ENCODE data around the gene SH2D3C. TPM values are rescaled to one million over a fixed set of nuclear protein-coding genes. Genes with fewer than 3 reads are reported as not detected.

SH2D3C gene
- total and polyA plus RNA-seq, 2 of the 8 experiments (the other 6 are each of a cell fraction or from before 2014, with no cell fraction given), result 6.4 to 8.1 TPM

- TF ChIP-seq, protein P1, sequence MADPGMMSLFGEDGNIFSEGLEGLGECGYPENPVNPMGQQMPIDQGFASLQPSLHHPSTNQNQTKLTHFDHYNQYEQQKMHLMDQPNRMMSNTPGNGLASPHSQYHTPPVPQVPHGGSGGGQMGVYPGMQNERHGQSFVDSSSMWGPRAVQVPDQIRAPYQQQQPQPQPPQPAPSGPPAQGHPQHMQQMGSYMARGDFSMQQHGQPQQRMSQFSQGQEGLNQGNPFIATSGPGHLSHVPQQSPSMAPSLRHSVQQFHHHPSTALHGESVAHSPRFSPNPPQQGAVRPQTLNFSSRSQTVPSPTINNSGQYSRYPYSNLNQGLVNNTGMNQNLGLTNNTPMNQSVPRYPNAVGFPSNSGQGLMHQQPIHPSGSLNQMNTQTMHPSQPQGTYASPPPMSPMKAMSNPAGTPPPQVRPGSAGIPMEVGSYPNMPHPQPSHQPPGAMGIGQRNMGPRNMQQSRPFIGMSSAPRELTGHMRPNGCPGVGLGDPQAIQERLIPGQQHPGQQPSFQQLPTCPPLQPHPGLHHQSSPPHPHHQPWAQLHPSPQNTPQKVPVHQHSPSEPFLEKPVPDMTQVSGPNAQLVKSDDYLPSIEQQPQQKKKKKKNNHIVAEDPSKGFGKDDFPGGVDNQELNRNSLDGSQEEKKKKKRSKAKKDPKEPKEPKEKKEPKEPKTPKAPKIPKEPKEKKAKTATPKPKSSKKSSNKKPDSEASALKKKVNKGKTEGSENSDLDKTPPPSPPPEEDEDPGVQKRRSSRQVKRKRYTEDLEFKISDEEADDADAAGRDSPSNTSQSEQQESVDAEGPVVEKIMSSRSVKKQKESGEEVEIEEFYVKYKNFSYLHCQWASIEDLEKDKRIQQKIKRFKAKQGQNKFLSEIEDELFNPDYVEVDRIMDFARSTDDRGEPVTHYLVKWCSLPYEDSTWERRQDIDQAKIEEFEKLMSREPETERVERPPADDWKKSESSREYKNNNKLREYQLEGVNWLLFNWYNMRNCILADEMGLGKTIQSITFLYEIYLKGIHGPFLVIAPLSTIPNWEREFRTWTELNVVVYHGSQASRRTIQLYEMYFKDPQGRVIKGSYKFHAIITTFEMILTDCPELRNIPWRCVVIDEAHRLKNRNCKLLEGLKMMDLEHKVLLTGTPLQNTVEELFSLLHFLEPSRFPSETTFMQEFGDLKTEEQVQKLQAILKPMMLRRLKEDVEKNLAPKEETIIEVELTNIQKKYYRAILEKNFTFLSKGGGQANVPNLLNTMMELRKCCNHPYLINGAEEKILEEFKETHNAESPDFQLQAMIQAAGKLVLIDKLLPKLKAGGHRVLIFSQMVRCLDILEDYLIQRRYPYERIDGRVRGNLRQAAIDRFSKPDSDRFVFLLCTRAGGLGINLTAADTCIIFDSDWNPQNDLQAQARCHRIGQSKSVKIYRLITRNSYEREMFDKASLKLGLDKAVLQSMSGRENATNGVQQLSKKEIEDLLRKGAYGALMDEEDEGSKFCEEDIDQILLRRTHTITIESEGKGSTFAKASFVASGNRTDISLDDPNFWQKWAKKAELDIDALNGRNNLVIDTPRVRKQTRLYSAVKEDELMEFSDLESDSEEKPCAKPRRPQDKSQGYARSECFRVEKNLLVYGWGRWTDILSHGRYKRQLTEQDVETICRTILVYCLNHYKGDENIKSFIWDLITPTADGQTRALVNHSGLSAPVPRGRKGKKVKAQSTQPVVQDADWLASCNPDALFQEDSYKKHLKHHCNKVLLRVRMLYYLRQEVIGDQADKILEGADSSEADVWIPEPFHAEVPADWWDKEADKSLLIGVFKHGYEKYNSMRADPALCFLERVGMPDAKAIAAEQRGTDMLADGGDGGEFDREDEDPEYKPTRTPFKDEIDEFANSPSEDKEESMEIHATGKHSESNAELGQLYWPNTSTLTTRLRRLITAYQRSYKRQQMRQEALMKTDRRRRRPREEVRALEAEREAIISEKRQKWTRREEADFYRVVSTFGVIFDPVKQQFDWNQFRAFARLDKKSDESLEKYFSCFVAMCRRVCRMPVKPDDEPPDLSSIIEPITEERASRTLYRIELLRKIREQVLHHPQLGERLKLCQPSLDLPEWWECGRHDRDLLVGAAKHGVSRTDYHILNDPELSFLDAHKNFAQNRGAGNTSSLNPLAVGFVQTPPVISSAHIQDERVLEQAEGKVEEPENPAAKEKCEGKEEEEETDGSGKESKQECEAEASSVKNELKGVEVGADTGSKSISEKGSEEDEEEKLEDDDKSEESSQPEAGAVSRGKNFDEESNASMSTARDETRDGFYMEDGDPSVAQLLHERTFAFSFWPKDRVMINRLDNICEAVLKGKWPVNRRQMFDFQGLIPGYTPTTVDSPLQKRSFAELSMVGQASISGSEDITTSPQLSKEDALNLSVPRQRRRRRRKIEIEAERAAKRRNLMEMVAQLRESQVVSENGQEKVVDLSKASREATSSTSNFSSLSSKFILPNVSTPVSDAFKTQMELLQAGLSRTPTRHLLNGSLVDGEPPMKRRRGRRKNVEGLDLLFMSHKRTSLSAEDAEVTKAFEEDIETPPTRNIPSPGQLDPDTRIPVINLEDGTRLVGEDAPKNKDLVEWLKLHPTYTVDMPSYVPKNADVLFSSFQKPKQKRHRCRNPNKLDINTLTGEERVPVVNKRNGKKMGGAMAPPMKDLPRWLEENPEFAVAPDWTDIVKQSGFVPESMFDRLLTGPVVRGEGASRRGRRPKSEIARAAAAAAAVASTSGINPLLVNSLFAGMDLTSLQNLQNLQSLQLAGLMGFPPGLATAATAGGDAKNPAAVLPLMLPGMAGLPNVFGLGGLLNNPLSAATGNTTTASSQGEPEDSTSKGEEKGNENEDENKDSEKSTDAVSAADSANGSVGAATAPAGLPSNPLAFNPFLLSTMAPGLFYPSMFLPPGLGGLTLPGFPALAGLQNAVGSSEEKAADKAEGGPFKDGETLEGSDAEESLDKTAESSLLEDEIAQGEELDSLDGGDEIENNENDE (IDR thresholded peaks at IDR 0.05; ENCODE audit: insufficient replicate concordance, low read length), result no peak
Measured at GRCh38 chr9:127734247-127734746, 44.2 kb downstream of the SH2D3C start (continued).
